SK-N-SH (cell line): Measurements from ENCODE around the gene AGAP1. TPM values are rescaled to one million over a fixed set of nuclear protein-coding genes. Genes with fewer than 3 reads are reported as not detected.

Experiments used
- CTCF ChIA-PET: fragments of 300-600, 350-600 bp; formaldehyde crosslinking; extraction: SDS; loops from one replicate; lab custom pipeline; 2021; lab: Yijun Ruan, JAX
- POLR2A ChIA-PET: fragments of 350-600 bp; sonication (Branson Sonifier 250); formaldehyde crosslinking; extraction: SDS; loops from one replicate; lab custom pipeline; 2020; ENCODE audit warnings: antibody characterized with exemption, inconsistent platforms; lab: Yijun Ruan, JAX
- DNase-seq: peaks from one replicate; pipeline ENCODE4 v3.0.0; 2012
- H2AFZ ChIP-seq: fragments of 200-600 bp; sonication (generic); 2 replicates; pipeline ENCODE4 v1.8.1; 2016; ENCODE audit warnings: antibody characterized with exemption, mild to moderate bottlenecking, low read depth
- H3F3A ChIP-seq: fragments of 200-600 bp; sonication (generic); replicated peaks from 2 replicates; pipeline ENCODE3; 2016; ENCODE audit warnings: antibody characterized with exemption, mild to moderate bottlenecking; ENCODE audit not compliant: insufficient read depth
- H3K27ac ChIP-seq, 2 experiments: fragments of 200-500 bp in 1 of 2; fragments of 200-600 bp in 1 of 2; sonication (Bioruptor generic) in 1 of 2; sonication (generic), shearing (Covaris generic) in 1 of 2; 2 replicates each; pipeline versions ENCODE4 v1.5.1 to v1.6.1; 2014 to 2016; ENCODE audit warnings: low read depth in 2 of 2, inconsistent platforms in 1 of 2, low read length in 1 of 2, mild to moderate bottlenecking in 1 of 2, mixed read lengths in 1 of 2
- H3K27me3 ChIP-seq: fragments of 200-600 bp; sonication (generic), shearing (Covaris generic); 2 replicates; pipeline ENCODE4 v1.6.1; 2016; ENCODE audit warnings: mixed run types; ENCODE audit not compliant: insufficient read depth
- H3K36me3 ChIP-seq, 2 experiments: fragments of 200-500 bp in 1 of 2; fragments of 200-600 bp in 1 of 2; sonication (Bioruptor generic) in 1 of 2; sonication (generic) in 1 of 2; replicated peaks in 1 of 2; 2 replicates each; pipeline versions ENCODE3 to v1.5.1; 2014 to 2016; ENCODE audit warnings: low read length in 1 of 2, mild to moderate bottlenecking in 1 of 2; ENCODE audit not compliant: insufficient read depth in 2 of 2, control insufficient read depth in 1 of 2
- H3K4me1 ChIP-seq, 2 experiments: fragments of 200-500 bp in 1 of 2; fragments of 200-600 bp in 1 of 2; sonication (Bioruptor generic) in 1 of 2; sonication (generic), shearing (Covaris generic) in 1 of 2; 2 replicates each; pipeline versions ENCODE4 v1.5.1 to v1.6.1; 2014 to 2016; ENCODE audit warnings: low read depth in 1 of 2, low read length in 1 of 2, mixed run types in 1 of 2; ENCODE audit not compliant: insufficient read depth in 2 of 2, control insufficient read depth in 1 of 2
- H3K4me2 ChIP-seq: fragments of 200-600 bp; sonication (generic), shearing (Covaris generic); 2 replicates; pipeline ENCODE4 v1.6.1; 2017; ENCODE audit warnings: mixed run types
- H3K4me3 ChIP-seq, 2 experiments: fragments of 200-500 bp in 1 of 2; fragments of 200-600 bp in 1 of 2; sonication (Bioruptor generic) in 1 of 2; sonication (generic), shearing (Covaris generic) in 1 of 2; 2 replicates each; pipeline versions ENCODE4 v1.5.1 to v1.8.1; 2014 to 2016; ENCODE audit warnings: low read depth in 2 of 2, inconsistent platforms in 1 of 2, low read length in 1 of 2, mild to moderate bottlenecking in 1 of 2, mixed read lengths in 1 of 2, moderate library complexity in 1 of 2
- H3K79me2 ChIP-seq: fragments of 200-600 bp; sonication (generic); 2 replicates; pipeline ENCODE4 v1.8.1; 2017; ENCODE audit warnings: mild to moderate bottlenecking; ENCODE audit not compliant: insufficient read depth
- H3K9ac ChIP-seq: fragments of 200-600 bp; sonication (generic); 2 replicates; pipeline ENCODE4 v1.6.1; 2017; ENCODE audit warnings: mixed run types
- H3K9me2 ChIP-seq: fragments of 200-600 bp; sonication (generic); 2 replicates; pipeline ENCODE4 v1.6.1; 2017; ENCODE audit warnings: mixed run types
- H3K9me3 ChIP-seq: fragments of 200-600 bp; sonication (generic); 2 replicates; pipeline ENCODE4 v1.6.1; 2017; ENCODE audit warnings: mixed run types, mild to moderate bottlenecking, moderate library complexity
- H4K20me1 ChIP-seq: fragments of 200-600 bp; sonication (generic); 2 replicates; pipeline ENCODE4 v1.6.1; 2017; ENCODE audit warnings: mild to moderate bottlenecking, mixed run types; ENCODE audit not compliant: insufficient read depth
- ELF1 ChIP-seq: IDR thresholded peaks from 2 replicates; pipeline ENCODE4 v1.4.0; 2012
- EZH2phosphoT487 ChIP-seq: fragments of 200-600 bp; sonication (generic); IDR thresholded peaks from 2 replicates; pipeline ENCODE4 v1.6.1; 2017; ENCODE audit warnings: low read depth, mixed run types, mild to moderate bottlenecking, antibody characterized with exemption, moderate library complexity, borderline replicate concordance
- FOSL2 ChIP-seq: IDR thresholded peaks from 2 replicates; pipeline ENCODE4 v1.4.0; 2012; ENCODE audit warnings: low read depth, mild to moderate bottlenecking, moderate library complexity, borderline replicate concordance
- FOXJ3 ChIP-seq: sonication (generic); formaldehyde crosslinking; IDR thresholded peaks from 2 replicates; pipeline ENCODE4 v1.5.1; 2020; ENCODE audit warnings: mild to moderate bottlenecking, missing genetic modification reagents
- FOXM1 ChIP-seq: IDR thresholded peaks from 2 replicates; pipeline ENCODE4 v1.4.0; 2012; ENCODE audit warnings: low read depth, mild to moderate bottlenecking
- GABPA ChIP-seq: IDR thresholded peaks from 2 replicates; pipeline ENCODE4 v1.4.0; 2012; ENCODE audit warnings: low read depth, mild to moderate bottlenecking
- GATA2 ChIP-seq: sonication (generic); formaldehyde crosslinking; IDR thresholded peaks from 2 replicates; pipeline ENCODE4 v1.5.0; 2020; ENCODE audit warnings: mild to moderate bottlenecking, missing genetic modification reagents
- JUND ChIP-seq: IDR thresholded peaks from 2 replicates; pipeline ENCODE4 v1.4.0; 2012
- MXI1 ChIP-seq: IDR thresholded peaks from 2 replicates; pipeline ENCODE4 v1.6.1; 2012; ENCODE audit warnings: mild to moderate bottlenecking, low read depth, low read length, improper control_type of control experiment
- NFIC ChIP-seq: IDR thresholded peaks from 2 replicates; pipeline ENCODE4 v1.4.0; 2012; ENCODE audit warnings: borderline replicate concordance
- PBX3 ChIP-seq: IDR thresholded peaks from 2 replicates; pipeline ENCODE4; 2012
- RCOR1 ChIP-seq: fragments of 150-350 bp; IDR thresholded peaks from 2 replicates; pipeline ENCODE4 v1.6.1; 2017; ENCODE audit warnings: antibody characterized with exemption, low read length
- SIN3A ChIP-seq: IDR thresholded peaks from 2 replicates; pipeline ENCODE4 v1.6.1; 2012; ENCODE audit warnings: low read depth, mild to moderate bottlenecking, low read length, moderate library complexity, borderline replicate concordance
- WGBS: methylation state at CpG from one replicate; pipeline ENCODE4 v1.1.6; 2017; ENCODE audit warnings: low lambda C conversion rate; 5-methylcytosine and 5-hydroxymethylcytosine counted together
- polyA plus RNA-seq, 3 experiments: library from polyadenylated mRNA; depleted of rRNA; stranded (reverse); fragments of >200 nt; gene quantifications; 2 replicates each; pipeline ENCODE4 v1.2.3, GENCODE V29; 2012
- TF ChIP-seq, protein P1 (sequence below): IDR thresholded peaks from 2 replicates; pipeline ENCODE4 v1.6.1; 2012; ENCODE audit warnings: mild to moderate bottlenecking, low read depth, low read length, moderate library complexity

The AGAP1 gene
- polyA plus RNA-seq, 1 of the 3 experiments (the other 2 are of a cell fraction): 8.8 TPM

- no peak for DNase-seq
- no peaks in the 10 kb centered on the region for H3K9me3 ChIP-seq
- no peak for TF ChIP-seq RCOR1
- no peak for TF ChIP-seq ELF1
- TF ChIP-seq GABPA: no peak
- no peak for TF ChIP-seq FOSL2
- TF ChIP-seq FOXM1: no peak
- no peak for TF ChIP-seq EZH2phosphoT487
- TF ChIP-seq GATA2 (CRISPR knock-in tag): no peak
- no peak for TF ChIP-seq MXI1
- TF ChIP-seq SIN3A: no peak
- no peak for TF ChIP-seq PBX3
- no peak for TF ChIP-seq JUND
- TF ChIP-seq NFIC: no peak
- TF ChIP-seq, protein P1, sequence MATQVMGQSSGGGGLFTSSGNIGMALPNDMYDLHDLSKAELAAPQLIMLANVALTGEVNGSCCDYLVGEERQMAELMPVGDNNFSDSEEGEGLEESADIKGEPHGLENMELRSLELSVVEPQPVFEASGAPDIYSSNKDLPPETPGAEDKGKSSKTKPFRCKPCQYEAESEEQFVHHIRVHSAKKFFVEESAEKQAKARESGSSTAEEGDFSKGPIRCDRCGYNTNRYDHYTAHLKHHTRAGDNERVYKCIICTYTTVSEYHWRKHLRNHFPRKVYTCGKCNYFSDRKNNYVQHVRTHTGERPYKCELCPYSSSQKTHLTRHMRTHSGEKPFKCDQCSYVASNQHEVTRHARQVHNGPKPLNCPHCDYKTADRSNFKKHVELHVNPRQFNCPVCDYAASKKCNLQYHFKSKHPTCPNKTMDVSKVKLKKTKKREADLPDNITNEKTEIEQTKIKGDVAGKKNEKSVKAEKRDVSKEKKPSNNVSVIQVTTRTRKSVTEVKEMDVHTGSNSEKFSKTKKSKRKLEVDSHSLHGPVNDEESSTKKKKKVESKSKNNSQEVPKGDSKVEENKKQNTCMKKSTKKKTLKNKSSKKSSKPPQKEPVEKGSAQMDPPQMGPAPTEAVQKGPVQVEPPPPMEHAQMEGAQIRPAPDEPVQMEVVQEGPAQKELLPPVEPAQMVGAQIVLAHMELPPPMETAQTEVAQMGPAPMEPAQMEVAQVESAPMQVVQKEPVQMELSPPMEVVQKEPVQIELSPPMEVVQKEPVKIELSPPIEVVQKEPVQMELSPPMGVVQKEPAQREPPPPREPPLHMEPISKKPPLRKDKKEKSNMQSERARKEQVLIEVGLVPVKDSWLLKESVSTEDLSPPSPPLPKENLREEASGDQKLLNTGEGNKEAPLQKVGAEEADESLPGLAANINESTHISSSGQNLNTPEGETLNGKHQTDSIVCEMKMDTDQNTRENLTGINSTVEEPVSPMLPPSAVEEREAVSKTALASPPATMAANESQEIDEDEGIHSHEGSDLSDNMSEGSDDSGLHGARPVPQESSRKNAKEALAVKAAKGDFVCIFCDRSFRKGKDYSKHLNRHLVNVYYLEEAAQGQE: no peak
- no peak for TF ChIP-seq FOXJ3 (CRISPR knock-in tag)
- H3K27me3 ChIP-seq: no peaks in the 10 kb centered on the region
- H3K4me1 ChIP-seq: no peaks in the 10 kb centered on the region; a peak in 1 of 4 replicates
- no peak overlapping the region for H2AFZ ChIP-seq
- H3K27ac ChIP-seq: no peak overlapping the region
- no peaks in the 10 kb centered on the region for H3F3A ChIP-seq
- no peaks in the 10 kb centered on the region for H3K36me3 ChIP-seq
- no peak overlapping the region for H3K4me2 ChIP-seq
- H3K9me2 ChIP-seq: no peaks in the 10 kb centered on the region
- peak overlapping the region in 1 of 2 experiments; percentile 12; a peak in 1 of 4 replicates for H3K4me3 ChIP-seq
- H3K79me2 ChIP-seq: no peaks in the 10 kb centered on the region
- no peak overlapping the region for H3K9ac ChIP-seq
- ChIA-PET POLR2A (no interaction called here), CTCF (interaction anchor here (0.6 to 1.4 kb wide), 8 partner anchors 12 to 295 kb away, joined by 3 to 4 read pairs (median 3); no protein-coding TSS in a partner anchor)
- no peaks in the 10 kb centered on the region for H4K20me1 ChIP-seq
- WGBS: 91% methylated on average over 6 of the region's 8 CpGs
Observed at GRCh38 chr2:236073867-236074655, 580.2 kb downstream of the AGAP1 start.
